Liver (tissue), 9 donors: ENCODE measurements around the gene SUCNR1. TPM values are rescaled to one million over a fixed set of nuclear protein-coding genes. Genes with fewer than 3 reads are reported as not detected.
"Not testable (repeated sequence)": the region's sequence is repeated elsewhere in the genome, so short reads cannot be mapped to it uniquely, and the experiment has no call there.

ENCODE experiments used
- DNase-seq: peaks from one replicate; pipeline ENCODE4 v3.0.0-alpha.2; 2017; ENCODE audit warnings: low spot score
- H3K27ac ChIP-seq, 2 donors: one replicate each; pipeline ENCODE4 v1.7.0; 2013; ENCODE audit warnings: inconsistent platforms in 2 of 2, low read length in 2 of 2, control low read depth in 1 of 2, low read depth in 1 of 2, mild to moderate bottlenecking in 1 of 2
- H3K27me3 ChIP-seq, 4 donors: one replicate each; pipeline versions ENCODE4 v1.6.1 to v1.7.0; 2013; ENCODE audit warnings: low read length in 3 of 4, inconsistent platforms in 1 of 4, mild to moderate bottlenecking in 1 of 4, moderate library complexity in 1 of 4; ENCODE audit not compliant: control insufficient read depth in 4 of 4, insufficient read depth in 4 of 4
- H3K36me3 ChIP-seq, 4 donors: one replicate each; pipeline versions ENCODE4 v1.6.1 to v1.7.0; 2013; ENCODE audit warnings: low read length in 3 of 4, mild to moderate bottlenecking in 3 of 4, low read depth in 1 of 4, moderate library complexity in 1 of 4; ENCODE audit not compliant: control insufficient read depth in 4 of 4, insufficient read depth in 3 of 4
- H3K4me1 ChIP-seq, 4 donors: one replicate each; pipeline versions ENCODE4 v1.6.1 to v1.7.0; 2013; ENCODE audit warnings: low read length in 3 of 4, mild to moderate bottlenecking in 3 of 4, moderate library complexity in 1 of 4; ENCODE audit not compliant: control insufficient read depth in 4 of 4, insufficient read depth in 4 of 4
- H3K4me3 ChIP-seq, 3 donors: one replicate each; pipeline versions ENCODE4 v1.6.1 to v1.7.0; 2013; ENCODE audit warnings: low read length in 3 of 3, control low read depth in 1 of 3, low read depth in 1 of 3, mild to moderate bottlenecking in 1 of 3
- H3K9ac ChIP-seq, 2 donors: one replicate each; pipeline ENCODE4 v1.7.0; 2013; ENCODE audit warnings: low read length in 2 of 2, mild to moderate bottlenecking in 2 of 2, moderate library complexity in 2 of 2, control low read depth in 1 of 2, low read depth in 1 of 2
- H3K9me3 ChIP-seq, 4 donors: one replicate each; pipeline versions ENCODE4 v1.6.1 to v1.7.0; 2013; ENCODE audit warnings: low read length in 3 of 4; ENCODE audit not compliant: control insufficient read depth in 4 of 4
- ATF3 ChIP-seq: IDR thresholded peaks from 2 replicates; pipeline ENCODE4 v1.6.1; 2016; ENCODE audit warnings: antibody characterized with exemption
- CTCF ChIP-seq: fragments of 150-350 bp; IDR thresholded peaks from 2 replicates; pipeline ENCODE4 v1.5.1; 2017; ENCODE audit warnings: improper control_type of control experiment, low read depth, low read length; ENCODE audit not compliant: missing input control
- EGR1 ChIP-seq, 2 donors: IDR thresholded peaks; 2 replicates each; pipeline ENCODE4 v1.6.1; 2016 to 2018; ENCODE audit warnings: antibody characterized with exemption in 2 of 2, low read depth in 2 of 2
- FOXA2 ChIP-seq: IDR thresholded peaks from 2 replicates; pipeline ENCODE4 v1.6.1; 2016; ENCODE audit warnings: antibody characterized with exemption
- GABPA ChIP-seq, 2 donors: IDR thresholded peaks in 1 of 2; conservative IDR thresholded peaks in 1 of 2; 2 replicates each; pipeline ENCODE4 v1.6.1; 2016; ENCODE audit warnings: antibody characterized with exemption in 2 of 2, mild to moderate bottlenecking in 1 of 2, moderate library complexity in 1 of 2
- HNF4A ChIP-seq, 2 donors: conservative IDR thresholded peaks; 2 replicates each; pipeline ENCODE4 v1.6.1; 2016; ENCODE audit warnings: antibody characterized with exemption in 2 of 2, mild to moderate bottlenecking in 2 of 2
- HNF4G ChIP-seq: IDR thresholded peaks from 2 replicates; pipeline ENCODE4 v1.6.1; 2016; ENCODE audit warnings: antibody characterized with exemption
- JUND ChIP-seq, 2 donors: IDR thresholded peaks; 2 replicates each; pipeline ENCODE4 v1.6.1; 2016; ENCODE audit warnings: antibody characterized with exemption in 2 of 2
- RAD21 ChIP-seq, 2 donors: IDR thresholded peaks; 2 replicates each; pipeline ENCODE4 v1.6.1; 2016; ENCODE audit warnings: antibody characterized with exemption in 2 of 2, mild to moderate bottlenecking in 2 of 2
- REST ChIP-seq: IDR thresholded peaks from 2 replicates; pipeline ENCODE4 v1.6.1; 2016; ENCODE audit warnings: antibody characterized with exemption, mild to moderate bottlenecking
- RXRA ChIP-seq, 2 donors: IDR thresholded peaks; 2 replicates each; pipeline ENCODE4 v1.6.1; 2017 to 2018; ENCODE audit warnings: antibody characterized with exemption in 2 of 2, mild to moderate bottlenecking in 1 of 2
- SP1 ChIP-seq: IDR thresholded peaks from 2 replicates; pipeline ENCODE4 v1.6.1; 2018; ENCODE audit warnings: antibody characterized with exemption, mild to moderate bottlenecking
- TAF1 ChIP-seq: conservative IDR thresholded peaks from 2 replicates; pipeline ENCODE4 v1.6.1; 2016; ENCODE audit warnings: antibody characterized with exemption, mild to moderate bottlenecking
- YY1 ChIP-seq: IDR thresholded peaks from 2 replicates; pipeline ENCODE4 v1.6.1; 2016; ENCODE audit warnings: antibody characterized with exemption, mild to moderate bottlenecking
- ZBTB33 ChIP-seq: IDR thresholded peaks from 2 replicates; pipeline ENCODE4 v1.6.1; 2016; ENCODE audit warnings: antibody characterized with exemption
- WGBS: extraction: QIAGEN DNeasy Blood & Tissue Kit; methylation state at CpG from one replicate; pipeline ENCODE4 v1.1.7; 2013; 5-methylcytosine and 5-hydroxymethylcytosine counted together
- polyA plus RNA-seq, 2 donors: library from polyadenylated mRNA; stranded (reverse) in 1 of 2; unstranded in 1 of 2; fragments of 200-250 nt in 1 of 2; fragments of >200 nt in 1 of 2; fragmentation: Nextera tagmentation in 1 of 2; extraction: Ambion mirVana in 1 of 2; gene quantifications; one replicate each; pipeline versions ENCODE4 v1.2.1 to v1.2.3, GENCODE V29; 2013 to 2015
- total RNA-seq, 2 donors: library from RNA; depleted of rRNA; stranded (reverse); fragments of >200 nt; gene quantifications; one replicate each; pipeline ENCODE4 v1.2.3, GENCODE V29; 2014
- donor health status: healthy.
- donor health status: healthy.
- donor health status: healthy.
- donor health status: healthy.
- donor health status: healthy.

The SUCNR1 gene
- total and polyA plus RNA-seq, 4 donors = 1.3 to 7.1 (median 3.5) TPM

- no peak for TF ChIP-seq RXRA (IDR thresholded peaks at IDR 0.05)
- no peak for TF ChIP-seq FOXA2
- TF ChIP-seq JUND (IDR thresholded peaks at IDR 0.05) = no peak
These were observed 7.7 kb downstream of the SUCNR1 start (continued) for GRCh38 chr3:151881137-151881536.

- H3K9me3 ChIP-seq, H3K27ac ChIP-seq, H3K9ac ChIP-seq, DNase-seq, H3K4me3 ChIP-seq, H3K4me1 ChIP-seq, H3K27me3 ChIP-seq, H3K36me3 ChIP-seq: not testable (repeated sequence)
- WGBS = 87% methylated on average over 3 of the region's 3 CpGs
These were observed 12.0 kb downstream of the SUCNR1 start for GRCh38 chr3:151885397-151885796.

GRCh38 chr3:151887450-151888211 is 14.2 kb downstream of the SUCNR1 start:
- not testable (repeated sequence) for H3K4me1 ChIP-seq, H3K9me3 ChIP-seq, H3K27ac ChIP-seq, DNase-seq, H3K36me3 ChIP-seq, H3K27me3 ChIP-seq, H3K4me3 ChIP-seq, H3K9ac ChIP-seq
- 100% methylated on average over 1 of the region's 3 CpGs for WGBS

- WGBS = 58% methylated on average over 4 of the region's 4 CpGs
- no peak overlapping the region for H3K9ac ChIP-seq
- H3K36me3 ChIP-seq = no peaks in the 10 kb centered on the region
- TF ChIP-seq HNF4G (no peak), SP1 (no peak), RAD21 (IDR thresholded peaks at IDR 0.05) (no peak), REST (no peak), CTCF (no peak), ATF3 (no peak), YY1 (no peak), RXRA (IDR thresholded peaks at IDR 0.05) (no peak), HNF4A (conservative IDR thresholded peaks at IDR 0.05) (no peak), EGR1 (IDR thresholded peaks at IDR 0.05; ENCODE audit: low read depth in 2 of 2) (no peak), FOXA2 (no peak), TAF1 (no peak), ZBTB33 (no peak), JUND (IDR thresholded peaks at IDR 0.05) (no peak), GABPA (IDR thresholded peaks at IDR 0.05 in 1 of 2, conservative IDR thresholded peaks at IDR 0.05 in 1 of 2) (no peak)
- no peak overlapping the region for H3K27ac ChIP-seq
- no peaks in the 10 kb centered on the region for H3K27me3 ChIP-seq
- no peaks in the 10 kb centered on the region for H3K4me1 ChIP-seq
- no peaks in the 10 kb centered on the region for H3K9me3 ChIP-seq
- H3K4me3 ChIP-seq = no peak overlapping the region
- DNase-seq = no peak
These were observed 17.3 kb downstream of the SUCNR1 start for GRCh38 chr3:151890721-151891141.
